ENCODE measurements around the gene KIF1B.

The KIF1B gene

DNA sequence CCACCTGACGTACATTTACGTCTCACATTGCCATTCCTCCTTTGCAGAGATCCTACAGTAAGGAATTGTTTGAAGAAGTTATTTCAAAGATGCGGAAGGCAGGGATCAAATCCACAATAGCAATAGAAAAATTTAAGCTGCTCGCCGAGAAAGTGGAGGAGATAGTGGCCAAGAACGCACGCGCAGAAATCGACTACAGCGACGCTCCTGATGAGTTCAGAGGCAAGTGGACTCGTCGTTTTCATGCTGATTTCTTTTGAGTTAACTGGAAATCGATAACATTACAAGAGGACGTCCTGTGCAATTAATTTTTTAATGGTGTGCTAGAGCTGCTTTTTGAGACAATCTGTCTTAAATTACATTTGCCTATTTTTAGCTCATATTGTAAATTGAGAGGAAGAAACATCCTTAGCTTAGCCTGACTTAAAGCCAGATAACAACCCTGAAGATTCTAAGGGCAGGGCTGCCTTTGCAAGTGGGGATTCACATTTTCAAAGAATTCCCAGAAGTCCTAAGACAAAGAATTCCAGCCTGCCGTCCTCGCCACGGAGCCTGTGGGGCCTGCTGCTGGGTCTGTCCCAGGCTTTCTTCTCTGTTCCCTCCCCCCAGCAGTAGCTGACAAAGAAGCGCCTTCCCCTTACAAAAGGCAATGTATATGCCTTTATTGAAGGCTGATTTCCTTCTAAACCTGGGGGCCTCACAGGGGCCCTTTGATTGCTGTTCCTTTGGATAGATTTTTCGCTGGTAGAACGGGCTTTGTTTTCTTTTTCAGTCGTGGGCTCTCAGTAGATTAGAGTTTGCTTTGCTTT is 31.6 kb upstream of the KIF1B start:
- Histone ChIP-seq H3K27me3 (ENCODE audit: control insufficient read depth, insufficient read depth, low read length) (no peaks in the 10 kb centered on the region), H3K9me3 (ENCODE audit: control insufficient read depth, low read depth, low read length) (peaks cover 4% of the 10 kb centered on the region), H3K4me1 (ENCODE audit: control insufficient read depth, low read depth, low read length) (peaks cover 20% of the 10 kb centered on the region), H3K9ac (ENCODE audit: low read length) (peak overlapping the region; percentile 54), H3K36me3 (ENCODE audit: control insufficient read depth, low read depth, low read length) (peaks cover 14% of the 10 kb centered on the region), H3K4me3 (ENCODE audit: low read length) (peak overlapping the region; percentile 1), H3K27ac (ENCODE audit: low read length) (peak overlapping the region; percentile 26)

DNA sequence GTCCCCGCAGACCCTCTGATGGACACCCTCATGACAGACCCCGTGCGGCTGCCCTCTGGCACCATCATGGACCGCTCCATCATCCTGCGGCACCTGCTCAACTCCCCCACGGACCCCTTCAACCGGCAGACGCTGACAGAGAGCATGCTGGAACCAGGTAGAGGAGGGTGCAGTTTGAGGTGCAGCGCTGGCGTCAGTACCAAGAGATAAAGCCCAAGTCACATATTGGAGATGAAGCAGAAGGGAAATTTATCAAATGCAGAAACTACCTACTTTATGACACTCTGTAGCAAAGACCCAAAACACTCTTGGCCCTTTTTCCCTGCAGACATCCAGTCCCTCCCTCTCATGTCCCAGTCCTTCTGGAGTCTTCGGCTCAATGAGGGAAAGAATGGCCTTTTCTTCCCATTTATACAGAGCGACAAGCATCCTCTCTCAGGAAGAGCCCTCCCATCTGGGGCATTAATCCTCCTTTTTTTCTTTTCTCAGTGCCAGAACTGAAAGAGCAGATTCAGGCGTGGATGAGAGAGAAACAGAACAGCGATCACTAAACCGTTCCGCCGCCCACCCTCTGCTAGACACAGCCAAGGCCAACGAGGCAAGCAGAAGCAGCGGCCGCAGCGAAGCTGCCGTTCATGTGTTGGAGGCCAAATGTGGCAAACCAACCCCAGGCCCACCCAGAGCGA is 30.8 kb upstream of the KIF1B start:
- Histone ChIP-seq H3K9me3 (ENCODE audit: control insufficient read depth, low read depth, low read length) (peaks cover 4% of the 10 kb centered on the region), H3K9ac (ENCODE audit: low read length) (peak overlapping the region; percentile 54), H3K36me3 (ENCODE audit: control insufficient read depth, low read depth, low read length) (peaks cover 14% of the 10 kb centered on the region), H3K4me1 (ENCODE audit: control insufficient read depth, low read depth, low read length) (peaks cover 20% of the 10 kb centered on the region), H3K27ac (ENCODE audit: low read length) (peak overlapping the region; percentile 26), H3K4me3 (ENCODE audit: low read length) (no peak overlapping the region), H3K27me3 (ENCODE audit: control insufficient read depth, insufficient read depth, low read length) (no peaks in the 10 kb centered on the region)

DNA sequence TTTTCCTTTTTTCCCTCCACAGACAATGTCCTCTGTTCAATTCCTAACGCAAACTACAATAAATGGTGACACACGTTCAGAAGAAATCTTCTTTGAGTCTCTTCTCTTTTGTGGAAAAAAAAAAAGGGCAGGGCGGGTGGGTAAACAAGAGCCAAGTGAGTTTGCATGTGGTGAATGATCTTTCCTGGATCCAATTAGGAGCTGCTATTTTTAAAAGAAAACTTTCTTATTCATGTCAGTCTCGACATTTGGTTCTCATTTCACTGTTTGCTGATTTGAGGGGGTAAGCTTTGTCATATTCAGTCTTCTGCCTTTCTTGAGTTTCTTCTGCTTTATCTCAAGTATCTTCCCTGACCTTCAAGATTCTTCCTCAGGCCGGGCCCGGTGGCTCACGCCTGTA is 29.2 kb upstream of the KIF1B start:
- Histone ChIP-seq H3K9me3 (ENCODE audit: control insufficient read depth, low read depth, low read length) (peaks cover under 1% of the 10 kb centered on the region), H3K27ac (ENCODE audit: low read length) (no peak overlapping the region), H3K27me3 (ENCODE audit: control insufficient read depth, insufficient read depth, low read length) (no peaks in the 10 kb centered on the region)

DNA sequence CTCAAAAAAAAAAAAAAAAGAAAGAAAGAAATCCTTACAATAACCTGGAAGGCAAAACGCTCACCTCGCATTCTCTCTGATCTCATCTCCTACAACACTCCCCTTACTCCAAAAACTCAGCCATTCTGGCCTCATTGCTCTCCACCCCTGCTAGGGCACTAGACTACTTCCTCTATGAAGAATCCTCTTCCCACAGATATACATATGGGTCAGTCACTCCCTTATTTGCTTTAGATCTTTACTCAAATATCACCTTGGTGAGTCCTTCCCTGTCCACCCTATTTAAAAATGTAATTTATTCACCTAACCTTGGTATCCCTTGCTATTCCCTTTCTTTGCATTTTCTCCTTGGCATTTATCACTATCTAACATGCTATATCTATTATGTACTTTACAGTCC is 24.6 kb upstream of the KIF1B start:
- no peak overlapping the region for H3K9ac ChIP-seq (ENCODE audit: low read length)
- no peak overlapping the region for H3K27ac ChIP-seq (ENCODE audit: low read length)
- no peaks in the 10 kb centered on the region for H3K27me3 ChIP-seq (ENCODE audit: control insufficient read depth, insufficient read depth, low read length)
- no peaks in the 10 kb centered on the region for H3K4me1 ChIP-seq (ENCODE audit: control insufficient read depth, low read depth, low read length)
- H3K36me3 ChIP-seq (ENCODE audit: control insufficient read depth, low read depth, low read length), result peaks cover 2% of the 10 kb centered on the region
- no peak overlapping the region for H3K4me3 ChIP-seq (ENCODE audit: low read length)
- no peaks in the 10 kb centered on the region for H3K9me3 ChIP-seq (ENCODE audit: control insufficient read depth, low read depth, low read length)

More for the DNA sequence above, 29.2 kb upstream of the KIF1B start:
- Histone ChIP-seq H3K4me3 (ENCODE audit: low read length) (no peak overlapping the region), H3K9ac (ENCODE audit: low read length) (no peak overlapping the region), H3K4me1 (ENCODE audit: control insufficient read depth, low read depth, low read length) (peaks cover 20% of the 10 kb centered on the region), H3K36me3 (ENCODE audit: control insufficient read depth, low read depth, low read length) (peaks cover 11% of the 10 kb centered on the region)

DNA sequence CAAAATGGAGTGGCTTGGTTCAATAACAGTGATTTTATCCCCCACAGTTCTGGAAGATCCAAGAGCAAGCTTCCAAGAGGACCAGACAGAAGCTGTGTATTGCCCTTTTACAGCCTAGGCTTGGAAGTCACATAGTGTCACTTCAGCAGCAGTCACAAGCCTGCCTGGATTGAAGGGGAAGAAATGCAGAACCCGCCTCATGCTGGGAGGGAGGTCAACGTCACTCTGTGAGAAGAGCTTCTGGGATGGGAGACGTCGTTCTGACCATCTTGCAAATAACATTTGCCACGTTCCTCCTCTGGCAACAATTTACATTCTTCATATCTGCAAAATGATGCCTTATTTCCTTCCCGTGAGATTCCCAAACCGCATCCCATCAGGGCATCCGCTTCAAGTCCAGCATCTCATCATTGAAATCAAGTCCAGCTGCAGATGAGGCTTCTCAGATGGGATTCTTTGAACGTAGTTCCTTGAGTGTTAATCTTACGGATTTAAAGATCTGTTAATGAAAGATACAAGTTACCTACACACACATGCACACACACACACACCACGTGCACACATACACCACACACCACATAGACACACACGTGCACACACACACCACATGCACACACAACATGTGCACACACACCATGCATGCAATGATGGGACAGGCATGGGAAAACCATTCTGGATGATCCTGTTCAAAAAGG is 23.9 kb upstream of the KIF1B start:
- no peaks in the 10 kb centered on the region for H3K27me3 ChIP-seq (ENCODE audit: control insufficient read depth, insufficient read depth, low read length)
- H3K9me3 ChIP-seq (ENCODE audit: control insufficient read depth, low read depth, low read length), result no peaks in the 10 kb centered on the region
- H3K27ac ChIP-seq (ENCODE audit: low read length), result no peak overlapping the region
- H3K4me1 ChIP-seq (ENCODE audit: control insufficient read depth, low read depth, low read length), result no peaks in the 10 kb centered on the region
- no peak overlapping the region for H3K4me3 ChIP-seq (ENCODE audit: low read length)
- no peaks in the 10 kb centered on the region for H3K36me3 ChIP-seq (ENCODE audit: control insufficient read depth, low read depth, low read length)
- no peak overlapping the region for H3K9ac ChIP-seq (ENCODE audit: low read length)

DNA sequence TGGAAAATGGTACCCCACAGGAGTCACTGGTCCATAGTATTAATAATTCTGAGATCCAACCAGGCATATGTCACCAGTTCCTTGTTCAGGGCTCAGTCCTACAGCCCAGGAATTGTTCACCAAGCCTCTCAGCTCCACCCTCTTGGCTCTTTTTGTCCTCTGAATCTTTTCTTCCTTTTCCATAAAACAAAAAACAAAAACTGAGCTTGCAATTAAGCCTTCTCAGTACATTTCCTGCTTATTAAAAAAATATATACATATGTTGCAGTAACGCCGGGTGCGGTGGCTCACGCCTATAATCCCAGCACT is 23.4 kb upstream of the KIF1B start:
- Histone ChIP-seq H3K27me3 (ENCODE audit: control insufficient read depth, insufficient read depth, low read length) (no peaks in the 10 kb centered on the region), H3K4me1 (ENCODE audit: control insufficient read depth, low read depth, low read length) (no peaks in the 10 kb centered on the region), H3K36me3 (ENCODE audit: control insufficient read depth, low read depth, low read length) (no peaks in the 10 kb centered on the region), H3K4me3 (ENCODE audit: low read length) (no peak overlapping the region), H3K27ac (ENCODE audit: low read length) (no peak overlapping the region), H3K9me3 (ENCODE audit: control insufficient read depth, low read depth, low read length) (no peaks in the 10 kb centered on the region), H3K9ac (ENCODE audit: low read length) (no peak overlapping the region)

DNA sequence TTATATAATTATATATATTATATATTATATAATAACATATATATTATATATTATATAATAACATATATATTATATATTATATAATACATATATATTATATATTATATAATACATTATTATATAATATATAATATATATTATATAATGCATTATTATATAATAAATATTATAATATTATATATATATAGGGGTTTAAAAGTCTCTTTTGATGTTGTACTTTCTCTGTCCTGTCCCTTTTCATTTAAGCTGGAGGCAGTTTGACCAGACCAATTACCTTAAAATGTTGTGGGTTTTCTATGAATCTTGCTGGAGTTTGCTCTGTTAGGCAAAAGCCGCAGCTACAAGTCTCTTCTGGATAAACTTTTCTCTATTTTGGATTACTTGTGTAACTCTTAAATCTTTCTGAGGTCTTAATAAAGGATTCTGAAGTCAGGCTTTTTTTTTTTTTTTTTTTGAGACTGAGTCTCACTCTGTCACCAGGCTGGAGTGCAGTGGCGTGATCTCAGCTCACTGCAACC is 22.2 kb upstream of the KIF1B start:
- H3K4me1 ChIP-seq (ENCODE audit: control insufficient read depth, low read depth, low read length), result no peaks in the 10 kb centered on the region
- no peak overlapping the region for H3K27ac ChIP-seq (ENCODE audit: low read length)
- H3K4me3 ChIP-seq (ENCODE audit: low read length), result no peak overlapping the region
- H3K9me3 ChIP-seq (ENCODE audit: control insufficient read depth, low read depth, low read length), result no peaks in the 10 kb centered on the region
- no peaks in the 10 kb centered on the region for H3K27me3 ChIP-seq (ENCODE audit: control insufficient read depth, insufficient read depth, low read length)
- no peak overlapping the region for H3K9ac ChIP-seq (ENCODE audit: low read length)
- H3K36me3 ChIP-seq (ENCODE audit: control insufficient read depth, low read depth, low read length), result no peaks in the 10 kb centered on the region

DNA sequence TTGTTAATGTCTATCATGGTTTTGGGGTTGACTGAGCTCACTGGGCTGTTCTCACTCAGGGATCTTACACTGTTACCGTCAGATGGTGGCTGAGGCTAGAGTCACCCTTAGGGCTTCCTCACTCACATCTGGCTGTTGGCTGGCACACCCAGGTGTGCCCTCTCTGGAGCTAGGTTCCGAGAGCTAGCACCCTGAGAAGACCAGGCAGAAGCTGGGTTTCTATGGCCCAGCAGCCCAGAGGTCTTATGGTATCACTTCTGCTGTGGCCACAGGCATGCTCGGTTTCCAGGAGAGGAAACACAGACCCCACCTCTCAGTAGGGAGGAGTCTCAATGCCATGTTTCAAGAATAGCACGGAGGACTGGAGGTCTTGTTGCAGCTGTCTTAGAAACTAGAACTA is 20.7 kb upstream of the KIF1B start:
- Histone ChIP-seq H3K9ac (ENCODE audit: low read length) (no peak overlapping the region), H3K27me3 (ENCODE audit: control insufficient read depth, insufficient read depth, low read length) (no peaks in the 10 kb centered on the region), H3K4me1 (ENCODE audit: control insufficient read depth, low read depth, low read length) (no peaks in the 10 kb centered on the region), H3K36me3 (ENCODE audit: control insufficient read depth, low read depth, low read length) (no peaks in the 10 kb centered on the region), H3K9me3 (ENCODE audit: control insufficient read depth, low read depth, low read length) (no peaks in the 10 kb centered on the region), H3K27ac (ENCODE audit: low read length) (no peak overlapping the region), H3K4me3 (ENCODE audit: low read length) (no peak overlapping the region)

DNA sequence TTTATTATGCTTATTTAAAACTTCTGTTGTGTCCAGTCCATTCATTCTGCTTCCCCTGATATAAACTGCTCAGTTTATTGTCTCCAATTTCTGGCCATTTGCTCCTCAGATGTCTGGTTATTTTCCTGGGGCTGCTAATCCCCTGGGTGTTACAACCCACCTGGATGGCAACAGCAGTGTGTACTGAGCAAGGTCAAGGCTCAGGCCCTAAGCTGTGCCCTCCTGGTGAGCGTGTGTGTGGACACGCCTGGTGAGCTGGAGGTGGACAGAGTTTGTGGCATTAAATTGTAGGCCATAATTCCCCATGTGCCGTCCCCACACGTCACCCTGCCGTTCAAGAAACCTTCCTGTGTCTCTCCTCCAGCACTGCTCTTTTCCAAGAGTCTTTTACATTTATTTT is 18.1 kb upstream of the KIF1B start:
- Histone ChIP-seq H3K9ac (ENCODE audit: low read length) (no peak overlapping the region), H3K36me3 (ENCODE audit: control insufficient read depth, low read depth, low read length) (no peaks in the 10 kb centered on the region), H3K27ac (ENCODE audit: low read length) (no peak overlapping the region), H3K27me3 (ENCODE audit: control insufficient read depth, insufficient read depth, low read length) (no peaks in the 10 kb centered on the region), H3K9me3 (ENCODE audit: control insufficient read depth, low read depth, low read length) (no peaks in the 10 kb centered on the region), H3K4me3 (ENCODE audit: low read length) (no peak overlapping the region), H3K4me1 (ENCODE audit: control insufficient read depth, low read depth, low read length) (no peaks in the 10 kb centered on the region)

DNA sequence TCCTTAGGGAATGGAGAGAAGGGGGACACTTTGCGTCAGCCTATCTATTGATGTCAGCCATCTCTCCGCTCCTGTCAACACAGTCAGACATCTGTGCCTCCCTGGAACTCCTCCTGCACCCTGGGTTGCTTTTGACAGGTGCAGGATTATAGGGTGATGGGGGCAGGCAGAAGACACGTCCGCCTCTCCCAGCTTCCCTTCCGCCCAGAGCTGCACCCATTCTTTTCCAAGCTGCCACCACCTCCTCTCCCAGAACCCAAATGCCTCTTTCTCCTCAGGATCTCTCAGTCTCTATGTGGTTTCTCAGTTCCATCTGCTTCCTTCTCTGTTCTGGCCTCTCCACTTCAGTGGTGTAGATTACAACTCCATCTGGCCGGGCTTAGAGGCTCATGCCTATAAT is 17.1 kb upstream of the KIF1B start:
- Histone ChIP-seq H3K27me3 (ENCODE audit: control insufficient read depth, insufficient read depth, low read length) (no peaks in the 10 kb centered on the region), H3K9me3 (ENCODE audit: control insufficient read depth, low read depth, low read length) (no peaks in the 10 kb centered on the region), H3K4me3 (ENCODE audit: low read length) (no peak overlapping the region), H3K27ac (ENCODE audit: low read length) (no peak overlapping the region), H3K4me1 (ENCODE audit: control insufficient read depth, low read depth, low read length) (no peaks in the 10 kb centered on the region), H3K9ac (ENCODE audit: low read length) (no peak overlapping the region), H3K36me3 (ENCODE audit: control insufficient read depth, low read depth, low read length) (no peaks in the 10 kb centered on the region)

DNA sequence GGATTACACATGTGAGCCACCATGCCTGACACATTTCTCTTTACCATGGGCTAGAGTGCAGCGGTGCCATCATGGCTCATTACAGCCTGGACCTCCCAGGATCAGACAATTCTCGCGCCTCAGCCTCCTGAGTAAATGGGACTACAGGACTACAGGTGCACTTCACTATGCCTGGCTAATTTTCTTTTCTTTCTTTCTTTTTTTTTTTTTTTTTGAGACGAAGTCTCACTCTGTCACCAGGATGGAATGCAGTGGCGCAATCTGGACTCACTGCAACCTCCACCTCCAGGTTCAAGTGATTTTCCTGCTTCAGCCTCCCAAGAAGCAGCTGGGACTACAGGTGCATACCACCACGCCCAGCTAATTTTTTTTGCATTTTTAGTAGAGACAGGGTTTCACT is 14.8 kb upstream of the KIF1B start:
- no peaks in the 10 kb centered on the region for H3K9me3 ChIP-seq (ENCODE audit: control insufficient read depth, low read depth, low read length)
- no peaks in the 10 kb centered on the region for H3K27me3 ChIP-seq (ENCODE audit: control insufficient read depth, insufficient read depth, low read length)
- H3K4me1 ChIP-seq (ENCODE audit: control insufficient read depth, low read depth, low read length), result no peaks in the 10 kb centered on the region
- H3K4me3 ChIP-seq (ENCODE audit: low read length), result no peak overlapping the region
- H3K27ac ChIP-seq (ENCODE audit: low read length), result no peak overlapping the region
- no peak overlapping the region for H3K9ac ChIP-seq (ENCODE audit: low read length)
- no peaks in the 10 kb centered on the region for H3K36me3 ChIP-seq (ENCODE audit: control insufficient read depth, low read depth, low read length)
